Measurements from ENCODE around the gene ZBTB33. TPM values are rescaled to one million over a fixed set of nuclear protein-coding genes. Genes with fewer than 3 reads are reported as not detected.

Gene ZBTB33
- polyA plus RNA-seq, 1 experiment = 9.0 TPM

DNA sequence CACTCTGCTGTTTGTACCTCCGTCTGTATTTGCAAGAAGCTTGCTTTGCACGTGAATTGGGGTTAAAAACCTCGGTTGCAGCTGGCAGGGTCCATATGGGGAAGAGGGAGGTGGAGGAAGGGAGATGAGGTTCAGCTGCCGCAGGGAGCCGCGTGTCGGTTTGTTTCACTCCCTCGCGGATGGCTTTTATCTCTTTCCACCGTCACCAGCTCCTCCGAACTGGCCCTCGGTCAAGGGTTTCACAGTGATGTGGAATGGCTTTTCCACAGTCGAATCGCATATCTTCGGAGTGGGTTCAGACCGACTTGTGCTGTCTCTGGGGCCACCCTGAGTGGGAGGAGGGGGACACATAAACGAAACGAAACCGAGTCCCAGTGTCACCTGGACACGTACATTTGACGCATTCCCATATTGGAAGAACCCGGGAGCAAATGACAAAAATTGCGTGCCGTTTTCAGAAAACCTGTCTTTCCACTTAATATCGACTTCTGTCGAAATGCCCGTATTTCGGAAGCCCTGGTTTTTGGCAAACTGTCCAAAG is 929 bp downstream of the ZBTB33 start:
- DNase-seq (ENCODE audit: low read depth, low spot score) = no peak
- peak overlapping the region; percentile 72 for H3K4me3 ChIP-seq (ENCODE audit: low read depth, low read length)
- H3K27ac ChIP-seq (ENCODE audit: low read depth, low read length) = peak overlapping the region; percentile 85
- TF ChIP-seq, protein P1, sequence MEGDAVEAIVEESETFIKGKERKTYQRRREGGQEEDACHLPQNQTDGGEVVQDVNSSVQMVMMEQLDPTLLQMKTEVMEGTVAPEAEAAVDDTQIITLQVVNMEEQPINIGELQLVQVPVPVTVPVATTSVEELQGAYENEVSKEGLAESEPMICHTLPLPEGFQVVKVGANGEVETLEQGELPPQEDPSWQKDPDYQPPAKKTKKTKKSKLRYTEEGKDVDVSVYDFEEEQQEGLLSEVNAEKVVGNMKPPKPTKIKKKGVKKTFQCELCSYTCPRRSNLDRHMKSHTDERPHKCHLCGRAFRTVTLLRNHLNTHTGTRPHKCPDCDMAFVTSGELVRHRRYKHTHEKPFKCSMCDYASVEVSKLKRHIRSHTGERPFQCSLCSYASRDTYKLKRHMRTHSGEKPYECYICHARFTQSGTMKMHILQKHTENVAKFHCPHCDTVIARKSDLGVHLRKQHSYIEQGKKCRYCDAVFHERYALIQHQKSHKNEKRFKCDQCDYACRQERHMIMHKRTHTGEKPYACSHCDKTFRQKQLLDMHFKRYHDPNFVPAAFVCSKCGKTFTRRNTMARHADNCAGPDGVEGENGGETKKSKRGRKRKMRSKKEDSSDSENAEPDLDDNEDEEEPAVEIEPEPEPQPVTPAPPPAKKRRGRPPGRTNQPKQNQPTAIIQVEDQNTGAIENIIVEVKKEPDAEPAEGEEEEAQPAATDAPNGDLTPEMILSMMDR (IDR thresholded peaks at IDR 0.05; ENCODE audit: low read depth, low read length) = no peak
- POLR2A ChIA-PET = interaction anchor here (1.0 kb wide), 1 partner anchor 201 kb away, joined by 3 read pairs; no protein-coding TSS in a partner anchor
- CTCF ChIA-PET = interaction anchor here (0.6 to 1.7 kb wide), 4 partner anchors 18 to 201 kb away, joined by 3 to 9 read pairs (median 4); no protein-coding TSS in a partner anchor
- no peaks in the 10 kb centered on the region for H3K27me3 ChIP-seq (ENCODE audit: control insufficient read depth, insufficient read depth, low read length)
- H3K9me3 ChIP-seq (ENCODE audit: control insufficient read depth, insufficient read depth, low read length) = no peaks in the 10 kb centered on the region

DNA sequence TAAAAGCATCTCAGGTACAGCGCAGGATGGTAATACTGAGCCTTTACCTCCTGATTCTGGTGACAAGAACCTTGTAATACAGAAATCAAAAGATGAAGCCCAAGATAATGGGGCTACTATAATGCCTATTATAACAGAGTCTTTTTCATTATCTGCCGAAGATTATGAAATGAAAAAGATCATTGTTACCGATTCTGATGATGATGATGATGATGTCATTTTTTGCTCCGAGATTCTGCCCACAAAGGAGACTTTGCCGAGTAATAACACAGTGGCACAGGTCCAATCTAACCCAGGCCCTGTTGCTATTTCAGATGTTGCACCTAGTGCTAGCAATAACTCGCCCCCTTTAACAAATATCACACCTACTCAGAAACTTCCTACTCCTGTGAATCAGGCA is 3.2 kb downstream of the ZBTB33 start:
- no peaks in the 10 kb centered on the region for H3K27me3 ChIP-seq (ENCODE audit: control insufficient read depth, insufficient read depth, low read length)
- POLR2A ChIA-PET = no interaction called here
- DNase-seq (ENCODE audit: low read depth, low spot score) = no peak
- H3K4me3 ChIP-seq (ENCODE audit: low read depth, low read length) = no peak overlapping the region
- H3K9me3 ChIP-seq (ENCODE audit: control insufficient read depth, insufficient read depth, low read length) = no peaks in the 10 kb centered on the region
- TF ChIP-seq, protein P1 (IDR thresholded peaks at IDR 0.05; ENCODE audit: low read depth, low read length) = no peak
- H3K27ac ChIP-seq (ENCODE audit: low read depth, low read length) = no peak overlapping the region
- CTCF ChIA-PET = no interaction called here

DNA sequence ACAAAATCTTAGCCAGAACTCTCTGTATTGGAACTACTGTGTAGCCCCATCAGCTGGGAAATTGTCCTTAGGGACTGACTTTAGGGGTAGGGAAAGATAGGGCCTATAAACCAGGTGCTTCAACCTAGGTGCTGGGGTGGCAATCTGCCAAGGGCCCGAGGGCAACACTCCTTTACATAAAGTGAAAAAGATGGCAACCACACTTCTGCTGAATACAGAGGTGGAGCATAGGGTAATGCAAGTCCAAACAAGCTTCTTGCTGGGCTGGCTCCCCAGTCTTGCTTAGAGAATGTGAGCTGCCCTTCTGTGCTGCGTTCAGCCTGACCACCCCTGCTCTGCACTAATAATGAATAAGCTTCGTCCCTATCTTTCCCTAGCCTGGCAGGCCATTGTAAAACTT is 9.8 kb downstream of the ZBTB33 start:
- TF ChIP-seq, protein P1 (IDR thresholded peaks at IDR 0.05; ENCODE audit: low read depth, low read length) = no peak
- CTCF ChIA-PET = no interaction called here
- POLR2A ChIA-PET = no interaction called here
- Histone ChIP-seq H3K9me3 (ENCODE audit: control insufficient read depth, insufficient read depth, low read length) (no peaks in the 10 kb centered on the region), H3K27ac (ENCODE audit: low read depth, low read length) (no peak overlapping the region), H3K4me3 (ENCODE audit: low read depth, low read length) (no peak overlapping the region), H3K27me3 (ENCODE audit: control insufficient read depth, insufficient read depth, low read length) (no peaks in the 10 kb centered on the region)
- DNase-seq (ENCODE audit: low read depth, low spot score) = no peak

DNA sequence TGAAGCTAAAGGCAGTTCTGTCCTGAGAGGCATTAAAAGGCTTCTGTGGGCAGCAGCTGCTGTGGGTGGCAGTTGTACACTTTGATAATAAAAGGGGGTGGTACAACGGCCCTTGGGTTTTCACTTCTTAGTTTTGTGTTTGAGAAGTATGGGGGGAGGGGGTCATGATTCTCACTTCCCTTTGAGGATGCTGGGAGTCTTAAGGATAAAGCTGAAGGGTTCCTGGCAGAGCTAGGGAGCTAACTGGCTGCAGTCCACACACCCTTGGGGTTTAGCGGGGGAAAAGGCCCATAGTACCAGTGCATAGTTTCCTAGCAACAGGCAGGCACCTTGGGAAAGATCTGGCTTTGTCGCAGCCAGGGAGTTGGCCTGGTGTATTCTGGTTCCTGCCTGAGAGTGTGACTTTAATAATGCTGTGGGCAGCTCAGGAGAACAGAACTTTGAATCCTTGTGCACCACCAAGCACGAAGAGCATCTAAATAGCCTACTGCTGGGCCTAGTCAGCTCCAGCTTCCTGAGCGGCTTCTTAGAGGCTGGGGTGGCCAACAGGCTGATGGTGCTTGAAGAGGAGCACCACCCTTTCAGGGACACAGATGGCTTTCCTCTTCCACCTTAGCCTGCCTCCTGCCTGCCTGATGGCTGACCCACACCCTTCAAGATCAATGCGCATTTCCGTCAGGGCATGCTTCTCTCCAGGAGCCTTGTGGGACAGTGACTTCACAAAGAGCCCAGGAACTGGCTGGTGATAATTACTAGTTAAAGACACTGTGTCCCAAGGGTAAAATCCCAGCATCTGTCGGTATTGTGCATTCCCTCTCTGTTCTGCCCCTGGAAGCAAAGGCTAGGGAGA is 12.5 kb downstream of the ZBTB33 start:
- Histone ChIP-seq H3K4me3 (ENCODE audit: low read depth, low read length) (no peak overlapping the region), H3K27ac (ENCODE audit: low read depth, low read length) (no peak overlapping the region), H3K9me3 (ENCODE audit: control insufficient read depth, insufficient read depth, low read length) (no peaks in the 10 kb centered on the region), H3K27me3 (ENCODE audit: control insufficient read depth, insufficient read depth, low read length) (no peaks in the 10 kb centered on the region)
- ChIA-PET POLR2A (no interaction called here), CTCF (no interaction called here)
- no peak for DNase-seq (ENCODE audit: low read depth, low spot score)
- TF ChIP-seq, protein P1 (IDR thresholded peaks at IDR 0.05; ENCODE audit: low read depth, low read length) = no peak

DNA sequence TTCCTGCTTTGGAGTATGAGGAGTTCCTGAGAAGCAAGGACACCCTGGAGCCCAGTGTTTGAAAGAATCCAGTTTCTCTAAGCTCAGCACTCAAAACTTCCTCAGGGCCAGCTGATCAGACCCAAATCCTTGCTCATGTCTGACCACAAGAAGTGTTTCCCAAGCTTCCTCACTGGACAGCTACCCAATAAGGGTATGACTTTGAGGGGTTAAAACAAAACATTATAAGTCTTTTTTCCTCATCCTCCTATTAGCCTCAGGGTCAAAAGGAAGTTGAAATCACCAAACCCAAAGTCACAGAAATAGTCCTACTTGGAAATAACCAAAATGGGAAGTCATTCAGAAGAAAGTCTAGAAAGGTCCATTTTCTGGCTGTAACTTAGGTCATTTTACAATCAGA is 13.7 kb downstream of the ZBTB33 start:
- H3K27me3 ChIP-seq (ENCODE audit: control insufficient read depth, insufficient read depth, low read length) = no peaks in the 10 kb centered on the region
- DNase-seq (ENCODE audit: low read depth, low spot score) = no peak
- ChIA-PET CTCF (no interaction called here), POLR2A (no interaction called here)
- TF ChIP-seq, protein P1 (IDR thresholded peaks at IDR 0.05; ENCODE audit: low read depth, low read length) = no peak
- no peak overlapping the region for H3K4me3 ChIP-seq (ENCODE audit: low read depth, low read length)
- no peak overlapping the region for H3K27ac ChIP-seq (ENCODE audit: low read depth, low read length)
- no peaks in the 10 kb centered on the region for H3K9me3 ChIP-seq (ENCODE audit: control insufficient read depth, insufficient read depth, low read length)

All from AG04450 (cell line).